H1 (cell line): ENCODE data around the gene C2. TPM values are rescaled to one million over a fixed set of nuclear protein-coding genes. Genes with fewer than 3 reads are reported as not detected.

ENCODE experiments used
- CTCF ChIA-PET: fragments of 300-600 bp; sonication (Branson Sonifier 250); formaldehyde crosslinking; loops from one replicate; lab custom pipeline; 2021; ENCODE audit not compliant: partially characterized antibody; lab: Charles Lee
- POLR2A ChIA-PET: fragments of 300-600 bp; sonication (Branson Sonifier 250); formaldehyde crosslinking; loops from one replicate; lab custom pipeline; 2021; ENCODE audit warnings: inconsistent platforms; ENCODE audit not compliant: partially characterized antibody; lab: Charles Lee
- DNase-seq, 2 experiments: peaks; one replicate each; pipeline versions ENCODE4 v3.0.0 to v3.0.0-alpha.2; 2010 to 2022; ENCODE audit warnings: low spot score in 2 of 2, low read depth in 1 of 2, mixed read lengths in 1 of 2
- FAIRE-seq: peaks from 2 replicates; lab custom pipeline; 2011; peaks lifted over from hg19 to GRCh38; lab: Jason Lieb, UNC
- H2AFZ ChIP-seq: 2 replicates; pipeline ENCODE4 v1.8.1; 2012; ENCODE audit warnings: low read length, inconsistent platforms
- H2AK5ac ChIP-seq: 2 replicates; pipeline ENCODE4 v1.6.1; 2013; ENCODE audit warnings: low read depth, low read length
- H2BK120ac ChIP-seq: replicated peaks from 2 replicates; pipeline ENCODE3; 2013; ENCODE audit warnings: low read depth, low read length, inconsistent platforms
- H2BK12ac ChIP-seq: 2 replicates; pipeline ENCODE4 v1.6.1; 2013; ENCODE audit warnings: low read depth, low read length
- H2BK15ac ChIP-seq: 2 replicates; pipeline ENCODE4 v1.6.1; 2013; ENCODE audit warnings: low read length
- H2BK20ac ChIP-seq: 2 replicates; pipeline ENCODE4 v1.6.1; 2013; ENCODE audit warnings: low read length
- H2BK5ac ChIP-seq: 2 replicates; pipeline ENCODE4 v1.6.1; 2013; ENCODE audit warnings: low read depth, low read length
- H3K14ac ChIP-seq: 2 replicates; pipeline ENCODE4 v1.6.1; 2013; ENCODE audit warnings: inconsistent platforms; ENCODE audit not compliant: insufficient read length
- H3K18ac ChIP-seq: 2 replicates; pipeline ENCODE4 v1.6.1; 2013; ENCODE audit warnings: low read length; ENCODE audit errors: extremely low read depth
- H3K23ac ChIP-seq: 2 replicates; pipeline ENCODE4 v1.6.1; 2013; ENCODE audit warnings: inconsistent platforms; ENCODE audit not compliant: insufficient read length
- H3K23me2 ChIP-seq: 2 replicates; pipeline ENCODE4 v1.6.1; 2013; ENCODE audit warnings: low read depth, low read length
- H3K27ac ChIP-seq: 2 replicates; pipeline ENCODE4 v1.6.1; 2011; ENCODE audit warnings: low read depth, low read length, inconsistent platforms
- H3K27me3 ChIP-seq, 4 experiments: replicated peaks in 1 of 4; 1 replicate in 1 of 4; 2 replicates in 3 of 4; pipeline versions ENCODE4 v1.6.1 to v1.8.1; 2011 to 2013; ENCODE audit warnings: low read length in 3 of 4, mild to moderate bottlenecking in 3 of 4, inconsistent platforms in 2 of 4, mixed read lengths in 2 of 4, moderate library complexity in 1 of 4; ENCODE audit not compliant: control insufficient read depth in 3 of 4, insufficient read depth in 3 of 4; ENCODE audit errors: extremely low read depth in 1 of 4
- H3K36me3 ChIP-seq, 4 experiments: 2 replicates each; pipeline versions ENCODE4 v1.6.1 to v1.8.1; 2011 to 2013; ENCODE audit warnings: mild to moderate bottlenecking in 4 of 4, low read length in 3 of 4, moderate library complexity in 2 of 4, control low read depth in 1 of 4, inconsistent platforms in 1 of 4; ENCODE audit not compliant: insufficient read depth in 4 of 4, control insufficient read depth in 2 of 4
- H3K4ac ChIP-seq: replicated peaks from 2 replicates; pipeline ENCODE3; 2013; ENCODE audit warnings: low read length, low read depth, mixed read lengths, inconsistent platforms; ENCODE audit not compliant: insufficient read length
- H3K4me1 ChIP-seq, 4 experiments: replicated peaks in 1 of 4; 1 replicate in 1 of 4; 2 replicates in 3 of 4; pipeline versions ENCODE4 v1.6.1 to v1.8.1; 2011 to 2013; ENCODE audit warnings: low read length in 3 of 4, inconsistent platforms in 2 of 4, mixed read lengths in 1 of 4; ENCODE audit not compliant: insufficient read depth in 4 of 4, control insufficient read depth in 3 of 4
- H3K4me2 ChIP-seq, 2 experiments: 2 replicates each; pipeline versions ENCODE4 v1.6.1 to v1.8.1; 2011 to 2013; ENCODE audit warnings: low read depth in 2 of 2, low read length in 2 of 2, control low read depth in 1 of 2, inconsistent platforms in 1 of 2, mild to moderate bottlenecking in 1 of 2; ENCODE audit not compliant: insufficient read depth in 1 of 2
- H3K4me3 ChIP-seq, 4 experiments: fragments of 200-600, 300-600 bp in 1 of 4; sonication (generic), shearing (Covaris generic), sonication (Bioruptor Twin) in 1 of 4; 2 replicates each; pipeline versions ENCODE4 v1.5.1 to v1.8.1; 2011 to 2016; ENCODE audit warnings: low read length in 4 of 4, low read depth in 3 of 4, control low read depth in 2 of 4, inconsistent platforms in 2 of 4, mild to moderate bottlenecking in 2 of 4, mixed read lengths in 1 of 4, moderate library complexity in 1 of 4; ENCODE audit not compliant: insufficient read depth in 2 of 4; ENCODE audit errors: extremely low read depth in 1 of 4
- H3K56ac ChIP-seq: replicated peaks from 2 replicates; pipeline ENCODE3; 2013; ENCODE audit warnings: low read depth, mild to moderate bottlenecking, mixed read lengths, low read length, inconsistent platforms; ENCODE audit not compliant: insufficient read length
- H3K79me1 ChIP-seq: 2 replicates; pipeline ENCODE4 v1.6.1; 2013; ENCODE audit warnings: low read depth, low read length, control low read depth
- H3K79me2 ChIP-seq, 2 experiments: 2 replicates each; pipeline versions ENCODE4 v1.6.1 to v1.8.1; 2012 to 2013; ENCODE audit warnings: low read length in 2 of 2, mild to moderate bottlenecking in 2 of 2, inconsistent platforms in 1 of 2; ENCODE audit not compliant: insufficient read depth in 2 of 2, control insufficient read depth in 1 of 2
- H3K9ac ChIP-seq, 4 experiments: replicated peaks in 1 of 4; 1 replicate in 1 of 4; 2 replicates in 3 of 4; pipeline versions ENCODE4 v1.6.1 to v1.8.1; 2011 to 2013; ENCODE audit warnings: low read depth in 3 of 4, low read length in 3 of 4, control low read depth in 2 of 4, mild to moderate bottlenecking in 2 of 4, moderate library complexity in 2 of 4, inconsistent platforms in 1 of 4; ENCODE audit errors: extremely low read depth in 1 of 4
- H3K9me3 ChIP-seq, 2 experiments: 2 replicates each; pipeline versions ENCODE4 v1.6.1 to v1.8.1; 2012 to 2013; ENCODE audit warnings: mild to moderate bottlenecking in 2 of 2, moderate library complexity in 2 of 2, control low read depth in 1 of 2, inconsistent platforms in 1 of 2, low read depth in 1 of 2, low read length in 1 of 2, mixed read lengths in 1 of 2; ENCODE audit not compliant: insufficient read depth in 2 of 2
- H4K20me1 ChIP-seq, 2 experiments: replicated peaks in 1 of 2; 2 replicates each; pipeline versions ENCODE3 to v1.8.1; 2011 to 2013; ENCODE audit warnings: inconsistent platforms in 2 of 2, low read length in 2 of 2, mild to moderate bottlenecking in 1 of 2; ENCODE audit not compliant: insufficient read depth in 2 of 2, control insufficient read depth in 1 of 2
- H4K5ac ChIP-seq: 2 replicates; pipeline ENCODE4 v1.6.1; 2013; ENCODE audit warnings: low read length, low read depth, mixed read lengths, inconsistent platforms; ENCODE audit not compliant: insufficient read length
- H4K8ac ChIP-seq: 2 replicates; pipeline ENCODE4 v1.8.0; 2013; ENCODE audit warnings: mild to moderate bottlenecking, moderate library complexity, low read length, inconsistent platforms; ENCODE audit not compliant: insufficient read depth; ENCODE audit errors: extremely low read depth
- H4K91ac ChIP-seq: replicated peaks from 2 replicates; pipeline ENCODE3; 2013; ENCODE audit warnings: low read length, mixed read lengths, inconsistent platforms; ENCODE audit not compliant: insufficient read length
- CBX5 ChIP-seq: fragments of 300-800, 300-1000 bp; sonication (generic); IDR thresholded peaks from 2 replicates; pipeline ENCODE4 v1.7.1; 2016; ENCODE audit warnings: antibody characterized with exemption, low read length, low read depth
- EP300 ChIP-seq, 2 experiments: IDR thresholded peaks; 1 replicate in 1 of 2; 2 replicates in 1 of 2; pipeline ENCODE4 v1.6.1; 2011 to 2012; ENCODE audit warnings: low read depth in 2 of 2, low read length in 2 of 2, mild to moderate bottlenecking in 2 of 2, borderline replicate concordance in 1 of 2, inconsistent platforms in 1 of 2, moderate library complexity in 1 of 2
- FOSL1 ChIP-seq: IDR thresholded peaks from 2 replicates; pipeline ENCODE4 v1.6.1; 2011; ENCODE audit warnings: mild to moderate bottlenecking, low read depth, low read length, moderate library complexity; ENCODE audit not compliant: insufficient read depth
- HDAC2 ChIP-seq, 2 experiments: fragments of 300-600 bp in 1 of 2; sonication (generic) in 1 of 2; IDR thresholded peaks; 2 replicates each; pipeline ENCODE4 v1.6.1; 2011 to 2012; ENCODE audit warnings: low read depth in 2 of 2, low read length in 2 of 2, mild to moderate bottlenecking in 2 of 2, moderate library complexity in 2 of 2, borderline replicate concordance in 1 of 2, inconsistent platforms in 1 of 2
- KDM1A ChIP-seq: fragments of 200-600, 300-600 bp; sonication (generic); IDR thresholded peaks from 2 replicates; pipeline ENCODE4 v1.7.1; 2016; ENCODE audit warnings: mild to moderate bottlenecking, low read length, borderline replicate concordance
- MAX ChIP-seq: IDR thresholded peaks from 2 replicates; pipeline ENCODE4 v1.6.1; 2012; ENCODE audit warnings: inconsistent platforms
- RXRA ChIP-seq: IDR thresholded peaks from 2 replicates; pipeline ENCODE4 v1.6.1; 2011; ENCODE audit warnings: low read depth, mild to moderate bottlenecking, low read length, moderate library complexity; ENCODE audit not compliant: insufficient read depth
- SAP30 ChIP-seq: fragments of 300-600 bp; sonication (generic); IDR thresholded peaks from 2 replicates; pipeline ENCODE4 v1.7.1; 2012; ENCODE audit warnings: low read length, moderate library complexity, mild to moderate bottlenecking, inconsistent platforms; ENCODE audit not compliant: insufficient read depth, insufficient replicate concordance
- SIN3A ChIP-seq, 2 experiments: IDR thresholded peaks in 1 of 2; conservative IDR thresholded peaks in 1 of 2; 2 replicates each; pipeline ENCODE4 v1.6.1; 2011 to 2012; ENCODE audit warnings: low read length in 2 of 2, improper control_type of control experiment in 1 of 2, low read depth in 1 of 2, mild to moderate bottlenecking in 1 of 2
- SP2 ChIP-seq: IDR thresholded peaks from 2 replicates; pipeline ENCODE4 v1.6.1; 2012; ENCODE audit warnings: mild to moderate bottlenecking, low read length, inconsistent platforms
- TAF1 ChIP-seq: IDR thresholded peaks from 2 replicates; pipeline ENCODE4 v1.6.1; 2011; ENCODE audit warnings: mild to moderate bottlenecking, low read depth, low read length
- TEAD4 ChIP-seq: IDR thresholded peaks from 2 replicates; pipeline ENCODE4 v1.6.1; 2012; ENCODE audit warnings: low read depth, low read length, inconsistent platforms, mixed read lengths
- WGBS, 2 experiments: shearing (Covaris generic) in 1 of 2; methylation state at CpG; one replicate each; pipeline versions ENCODE4 v1.1.6 to v1.1.7; 2013 to 2015; ENCODE audit warnings: low lambda C conversion rate in 2 of 2, mixed read lengths in 2 of 2, inconsistent platforms in 1 of 2, low coverage in 1 of 2, missing lambda C conversion rate in 1 of 2; ENCODE audit not compliant: insufficient replicate concordance in 2 of 2, insufficient coverage in 1 of 2, insufficient read length in 1 of 2; ENCODE audit errors: extremely low coverage in 1 of 2, missing lambda C conversion rate in 1 of 2; 5-methylcytosine and 5-hydroxymethylcytosine counted together
- polyA plus RNA-seq, 7 experiments: library from polyadenylated mRNA; depleted of rRNA in 3 of 7; stranded (reverse) in 5 of 7; unstranded in 2 of 7; fragments of >200 nt in 5 of 7; fragments of 200-250 nt in 2 of 7; gene quantifications; 1 replicate in 5 of 7; 2 replicates in 1 of 7; 4 replicates in 1 of 7; pipeline versions ENCODE4 v1.2.1 to v1.2.3, GENCODE V29; 2011 to 2013; ENCODE audit warnings: missing spikeins in 2 of 7, mixed read lengths in 2 of 7
- total RNA-seq: library from RNA; stranded (reverse); fragmentation: NEBNext Ultra II Directional; extraction: Animal tissue kit (Norgen Biotek cat#: 25700); gene quantifications from 2 replicates; pipeline ENCODE4 v1.2.1, GENCODE V29; 2021

The C2 gene
- total and polyA plus RNA-seq, 2 of the 8 experiments (the other 6 are each of a cell fraction or from before 2014, with no cell fraction given) = 0.26 to 0.38 TPM

- peaks cover 2 to 15% of the 10 kb centered on the region in 2 experiments for H4K20me1 ChIP-seq
- no peak overlapping the region for H2BK5ac ChIP-seq
- ChIA-PET CTCF (interaction anchor here (1.3 to 2.4 kb wide), 4 partner anchors 15 to 98 kb away, joined by 3 to 7 read pairs (median 4); partner anchors contain the start of gene EHMT2), POLR2A (interaction anchor here (0.9 to 3.2 kb wide), 5 partner anchors 9 to 48 kb away, joined by 3 to 10 read pairs (median 7); no protein-coding TSS in a partner anchor)
- H2BK120ac ChIP-seq = no peak overlapping the region
- WGBS, 2 experiments = 92% methylated on average over 6 of the region's 6 CpGs; no CpG with 5 or more reads in 1 of the 2 experiments
- H3K79me2 ChIP-seq = no peaks in the 10 kb centered on the region; a peak in 1 of 4 replicates
- H2BK12ac ChIP-seq = no peak overlapping the region
- no peak overlapping the region for H3K4me3 ChIP-seq
- no peak overlapping the region for H4K91ac ChIP-seq
- no peak overlapping the region for H3K14ac ChIP-seq
- H3K9ac ChIP-seq = no peak overlapping the region
- no peak overlapping the region for H3K23ac ChIP-seq
- no peak overlapping the region for H2AFZ ChIP-seq
- H3K4ac ChIP-seq = no peak overlapping the region
- H3K23me2 ChIP-seq = no peaks in the 10 kb centered on the region
- FAIRE-seq (no peak), DNase-seq (no peak)
- H3K4me2 ChIP-seq = no peak overlapping the region
- no peaks in the 10 kb centered on the region for H3K9me3 ChIP-seq
- peaks cover 0 to 11% (median 0%) of the 10 kb centered on the region in 4 experiments; a peak in 1 of 7 replicates for H3K4me1 ChIP-seq
- H4K5ac ChIP-seq = no peak overlapping the region
- no peak overlapping the region for H2BK20ac ChIP-seq
- H3K56ac ChIP-seq = no peak overlapping the region
- no peak overlapping the region for H2AK5ac ChIP-seq
- no peak overlapping the region for H4K8ac ChIP-seq
- H3K36me3 ChIP-seq = peaks cover 33 to 69% (median 59%) of the 10 kb centered on the region in 4 experiments
- H3K79me1 ChIP-seq = no peaks in the 10 kb centered on the region; the same call in none of the 2 replicates
- H3K27ac ChIP-seq = no peak overlapping the region
- no peaks in the 10 kb centered on the region for H3K27me3 ChIP-seq
- H3K18ac ChIP-seq = no peak overlapping the region
- H2BK15ac ChIP-seq = no peak overlapping the region
- TF ChIP-seq EP300 (IDR thresholded peaks at IDR 0.05; ENCODE audit: borderline replicate concordance in 1 of 2, low read depth in 2 of 2, low read length in 2 of 2) (no peak), MAX (no peak), KDM1A (no peak), HDAC2 (IDR thresholded peaks at IDR 0.05; ENCODE audit: borderline replicate concordance in 1 of 2, low read depth in 2 of 2, low read length in 2 of 2) (no peak), TAF1 (no peak), SP2 (no peak), SIN3A (conservative IDR thresholded peaks at IDR 0.05 in 1 of 2, IDR thresholded peaks at IDR 0.05 in 1 of 2; ENCODE audit: low read depth in 1 of 2, low read length in 2 of 2) (no peak), CBX5 (no peak), RXRA (no peak), TEAD4 (no peak), FOSL1 (no peak), SAP30 (no peak)
Observed at GRCh38 chr6:31882344-31882743, 45.2 kb upstream of the C2 start.
